ENCODE results near the gene LKAAEAR1. TPM values are rescaled to one million over a fixed set of nuclear protein-coding genes. Genes with fewer than 3 reads are reported as not detected.
A peak's percentile ranks its signal among the peaks of the same experiment; 100 is the strongest.

Gene LKAAEAR1
- total and polyA plus RNA-seq, 9 of the 15 experiments (the other 6 are each of a cell fraction or from before 2014, with no cell fraction given) = not detected

GRCh38 chr20:64099086-64099786, 15.0 kb upstream of the LKAAEAR1 start:
- BruUV-seq (replicated peaks) = no TSS peak
- in situ Hi-C loops (cut with MboI) = no loop called here

More at GRCh38 chr20:64099086-64099786, 15.0 kb upstream of the LKAAEAR1 start:
- intact Hi-C loops (cut with micrococcal nuclease) = no loop called here
- no peak overlapping the region for H3K27ac ChIP-seq (ENCODE audit: extremely low read depth, low read depth, low read length)
- peaks cover 8% of the 10 kb centered on the region; the same call in 1 of the 2 replicates for H4K20me1 ChIP-seq (replicated peaks; ENCODE audit: control insufficient read depth, insufficient read depth, low read length)
- H3K9ac ChIP-seq (ENCODE audit: insufficient read depth in 1 of 2, low read depth in 2 of 2, low read length in 2 of 2) = peak overlapping the region in 1 of 2 experiments; percentile 33; a peak in 2 of 4 replicates
- peaks cover 0 to 25% of the 10 kb centered on the region in 2 experiments; a peak in 3 of 5 replicates for H3K4me1 ChIP-seq (replicated peaks in 1 of 2; ENCODE audit: control insufficient read depth in 2 of 2, insufficient read depth in 2 of 2, low read length in 2 of 2)
- H2AFZ ChIP-seq (ENCODE audit: low read depth, low read length) = no peak overlapping the region
- no peak overlapping the region for H3K4me3 ChIP-seq
- H3K36me3 ChIP-seq (ENCODE audit: control insufficient read depth, insufficient read depth, low read length) = no peaks in the 10 kb centered on the region
- DNase-seq (ENCODE audit: extremely low read depth in 1 of 4, low spot score in 3 of 4) (no peak), FAIRE-seq (no peak), ATAC-seq (no peak)
- ChIA-PET POLR2A (interaction anchor here (0.6 to 1.0 kb wide), 2 partner anchors 56 to 413 kb away, joined by 3 read pairs; no protein-coding TSS in a partner anchor), CTCF (ENCODE audit: low intra/inter-chr PET ratio) (no interaction called here)
- H3K27me3 ChIP-seq (ENCODE audit: control insufficient read depth in 2 of 2, insufficient read depth in 2 of 2, low read length in 2 of 2) = peaks cover 38 to 61% of the 10 kb centered on the region in 2 experiments
- H3K9me3 ChIP-seq (replicated peaks; ENCODE audit: control insufficient read depth, insufficient read depth, low read depth, low read length) = no peaks in the 10 kb centered on the region
- H3K79me2 ChIP-seq (ENCODE audit: control insufficient read depth, insufficient read depth, low read length) = no peaks in the 10 kb centered on the region
- 4% methylated on average over 20 of the region's 21 CpGs for WGBS (ENCODE audit: insufficient coverage, low coverage, missing lambda C conversion rate)
- no peak for TF ChIP-seq RREB1 (CRISPR knock-in tag; IDR thresholded peaks at IDR 0.05)
- TF ChIP-seq MLLT1 (IDR thresholded peaks at IDR 0.05) = no peak
- no peak for TF ChIP-seq NFRKB (IDR thresholded peaks at IDR 0.05; ENCODE audit: low read depth)
- no peak for TF ChIP-seq CREB5 (CRISPR knock-in tag; IDR thresholded peaks at IDR 0.05)
- peak; percentile 39; the same call in 1 of the 2 replicates for TF ChIP-seq NFIC (IDR thresholded peaks at IDR 0.05)
- no peak overlapping the region for H3K4me2 ChIP-seq (ENCODE audit: insufficient read depth, low read length)
- no peaks in the 10 kb centered on the region for H3K9me1 ChIP-seq (ENCODE audit: control insufficient read depth, insufficient read depth, low read length)

All from K562 (cell line).